ENCODE measurements around the gene SOX9. TPM values are rescaled to one million over a fixed set of nuclear protein-coding genes. Genes with fewer than 3 reads are reported as not detected.
A peak's percentile ranks its signal among the peaks of the same experiment; 100 is the strongest.
"Not testable (repeated sequence)": the region's sequence is repeated elsewhere in the genome, so short reads cannot be mapped to it uniquely, and the experiment has no call there.

The SOX9 gene
- total RNA-seq, 2 donors from 2014 or later, result not detected

- ATAC-seq, result no peak
- peaks cover 0 to 5% of the 10 kb centered on the region in 2 donors for H3K36me3 Mint-ChIP-seq
Observed at GRCh38 chr17:72137161-72137560, 16.3 kb downstream of the SOX9 start.

GRCh38 chr17:72139212-72139611, 18.4 kb downstream of the SOX9 start:
- H3K27ac Mint-ChIP-seq, result no peak overlapping the region
- DNase-seq (ENCODE audit: low spot score in 2 of 2), result no peak
- H3K36me3 Mint-ChIP-seq, result peaks cover 0 to 5% of the 10 kb centered on the region in 2 donors
- peaks cover 4 to 13% of the 10 kb centered on the region in 2 donors for H3K9me3 Mint-ChIP-seq
- no peak for ATAC-seq

More at GRCh38 chr17:72137161-72137560, 16.3 kb downstream of the SOX9 start:
- no peak overlapping the region for H3K27ac Mint-ChIP-seq
- no peak for DNase-seq (ENCODE audit: low spot score in 2 of 2)
- peaks cover 4 to 18% of the 10 kb centered on the region in 2 donors for H3K9me3 Mint-ChIP-seq

DNA sequence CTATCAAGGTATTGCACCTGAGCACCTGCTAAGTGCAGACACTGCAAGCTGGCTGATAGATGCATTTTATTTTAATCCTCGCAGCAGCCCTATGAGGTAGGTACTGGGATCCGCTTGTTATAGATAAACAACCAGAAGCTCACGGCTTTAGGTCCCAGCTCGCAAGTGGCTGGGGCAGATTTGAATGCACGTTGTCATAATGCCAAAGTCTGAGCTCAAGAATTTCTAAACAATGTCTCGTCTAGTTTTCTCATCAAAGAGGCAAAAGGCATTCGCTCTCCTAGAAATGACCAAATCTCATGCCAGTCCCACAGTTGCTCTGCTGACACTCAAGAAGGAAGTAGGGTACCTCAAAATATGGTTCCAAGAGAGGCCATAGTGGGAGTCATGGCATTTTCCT, 20.5 kb downstream of the SOX9 start:
- no peak overlapping the region for H3K27ac Mint-ChIP-seq
- H3K36me3 Mint-ChIP-seq, result peaks cover 0 to 9% of the 10 kb centered on the region in 2 donors
- no peak for ATAC-seq

GRCh38 chr17:72142097-72142496, 21.3 kb downstream of the SOX9 start:
- H3K27ac Mint-ChIP-seq; DNase-seq (ENCODE audit: low spot score in 2 of 2); ATAC-seq: not testable (repeated sequence)
- Mint-ChIP-seq H3K9me3 (peaks cover 12 to 16% of the 10 kb centered on the region in 2 donors), H3K36me3 (peaks cover 0 to 10% of the 10 kb centered on the region in 2 donors)

More for the DNA sequence above, 20.5 kb downstream of the SOX9 start:
- DNase-seq (ENCODE audit: low spot score in 2 of 2), result no peak
- peaks cover 8 to 14% of the 10 kb centered on the region in 2 donors for H3K9me3 Mint-ChIP-seq

GRCh38 chr17:72142614-72143013, 21.8 kb downstream of the SOX9 start:
- H3K27ac Mint-ChIP-seq, result no peak overlapping the region
- DNase-seq (ENCODE audit: low spot score in 2 of 2), result no peak
- peaks cover 0 to 10% of the 10 kb centered on the region in 2 donors for H3K36me3 Mint-ChIP-seq

DNA sequence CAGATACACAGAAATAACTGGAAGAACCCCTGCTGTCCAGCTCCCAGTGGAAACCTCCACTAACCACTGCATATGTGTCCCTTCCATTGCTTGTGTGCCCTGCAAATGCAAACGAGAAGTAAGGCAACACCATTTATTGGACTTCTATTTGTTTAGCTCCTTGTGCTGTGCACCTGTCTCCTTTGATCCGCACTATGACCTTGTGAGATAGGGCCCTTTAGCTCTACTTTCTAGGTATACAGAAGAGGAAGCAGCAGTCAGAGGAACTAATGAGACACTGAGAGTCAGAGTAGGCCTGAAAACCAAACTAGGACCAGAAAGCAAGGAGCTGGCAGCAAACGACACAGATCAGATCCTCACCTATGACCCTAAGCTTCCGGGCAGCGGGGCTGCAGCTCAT, 22.4 kb downstream of the SOX9 start:
- ATAC-seq, result no peak
- peaks cover 12 to 16% of the 10 kb centered on the region in 2 donors for H3K9me3 Mint-ChIP-seq
- no peak for DNase-seq (ENCODE audit: low spot score in 2 of 2)
- peaks cover 0 to 10% of the 10 kb centered on the region in 2 donors for H3K36me3 Mint-ChIP-seq
- H3K27ac Mint-ChIP-seq, result no peak overlapping the region

More at GRCh38 chr17:72142614-72143013, 21.8 kb downstream of the SOX9 start:
- H3K9me3 Mint-ChIP-seq, result peaks cover 12 to 16% of the 10 kb centered on the region in 2 donors
- no peak for ATAC-seq

- peaks cover 12 to 16% of the 10 kb centered on the region in 2 donors for H3K9me3 Mint-ChIP-seq
- ATAC-seq (no peak), DNase-seq (ENCODE audit: low spot score in 2 of 2) (no peak)
- H3K36me3 Mint-ChIP-seq, result peaks cover 0 to 10% of the 10 kb centered on the region in 2 donors
- H3K27ac Mint-ChIP-seq, result no peak overlapping the region
Observed at GRCh38 chr17:72144101-72144500, 23.3 kb downstream of the SOX9 start.

DNA sequence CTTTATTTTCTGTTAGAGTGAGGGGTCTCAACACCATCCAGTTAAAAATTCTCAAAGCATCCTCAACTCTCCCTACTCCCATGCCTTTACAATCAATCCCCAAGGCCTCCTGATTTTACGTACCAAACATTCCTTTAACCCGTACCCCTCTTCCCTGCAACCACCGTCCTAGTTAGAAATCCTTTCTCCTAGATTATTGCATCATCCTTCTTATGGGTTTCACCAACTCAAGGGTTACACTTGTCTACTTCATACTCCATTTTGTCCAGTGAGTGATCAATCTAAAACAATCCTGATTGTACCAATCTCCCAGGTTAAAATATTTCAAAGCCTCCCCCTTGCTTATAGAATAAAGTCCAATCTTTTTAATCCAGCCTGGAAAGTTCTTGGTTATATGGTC, 24.7 kb downstream of the SOX9 start:
- Mint-ChIP-seq H3K27ac (no peak overlapping the region), H3K36me3 (peaks cover 0 to 10% of the 10 kb centered on the region in 2 donors)

GRCh38 chr17:72145962-72146361, 25.1 kb downstream of the SOX9 start:
- H3K9me3 Mint-ChIP-seq, result peaks cover 11 to 12% of the 10 kb centered on the region in 2 donors
- peaks cover 0 to 10% of the 10 kb centered on the region in 2 donors for H3K36me3 Mint-ChIP-seq
- ATAC-seq (no peak), DNase-seq (ENCODE audit: low spot score in 2 of 2) (no peak)
- H3K27ac Mint-ChIP-seq, result no peak overlapping the region

More for the DNA sequence above, 24.7 kb downstream of the SOX9 start:
- peaks cover 12 to 13% of the 10 kb centered on the region in 2 donors for H3K9me3 Mint-ChIP-seq
- DNase-seq (ENCODE audit: low spot score in 2 of 2) (no peak), ATAC-seq (no peak)

- DNase-seq (ENCODE audit: low spot score in 2 of 2) (no peak), ATAC-seq (no peak)
- peaks cover 0 to 10% of the 10 kb centered on the region in 2 donors for H3K36me3 Mint-ChIP-seq
- no peak overlapping the region for H3K27ac Mint-ChIP-seq
- H3K9me3 Mint-ChIP-seq, result peaks cover 11 to 16% of the 10 kb centered on the region in 2 donors
Observed at GRCh38 chr17:72146371-72146770, 25.6 kb downstream of the SOX9 start.

DNA sequence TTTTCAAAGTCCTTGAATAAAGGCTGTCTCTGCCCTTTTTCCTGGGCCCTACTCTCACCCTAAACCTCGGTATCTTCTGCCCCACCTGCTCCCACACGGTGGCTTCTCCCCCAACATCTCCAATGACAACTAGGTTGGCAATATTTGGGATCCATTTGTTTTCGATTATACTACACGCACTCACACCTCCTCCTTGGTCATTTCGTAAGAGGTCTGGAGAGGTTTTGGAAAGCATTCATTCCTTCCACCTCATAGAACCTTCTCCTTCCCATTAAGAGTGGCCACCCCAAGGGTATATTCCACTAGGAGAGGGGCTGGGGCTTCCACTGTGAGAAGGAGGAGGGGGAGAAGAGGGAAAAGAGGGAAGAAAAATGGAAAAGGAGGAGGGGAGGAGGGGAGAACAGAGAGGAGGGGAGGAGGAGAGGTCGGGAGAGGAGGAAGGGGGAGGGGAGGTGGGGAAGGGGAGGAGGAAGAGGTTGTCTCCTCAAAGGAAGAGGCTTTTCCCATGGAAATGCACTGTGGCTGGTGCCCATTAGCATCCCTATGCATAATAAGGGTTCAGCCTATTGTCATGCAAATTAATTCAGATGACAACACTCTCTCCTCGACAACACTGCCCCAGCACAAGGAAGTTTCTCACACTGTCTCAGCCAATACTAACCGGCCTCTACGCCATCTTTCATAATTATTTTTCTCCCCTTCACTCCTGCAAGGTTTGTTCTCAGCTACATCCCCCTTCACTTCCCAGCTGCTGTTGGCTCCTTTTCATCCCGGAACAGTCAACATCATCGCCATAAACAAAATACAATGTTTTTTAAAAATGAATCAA, 30.0 kb downstream of the SOX9 start:
- Mint-ChIP-seq H3K27ac (peak overlapping the region in 1 of 2 donors; percentile 81), H3K9me3 (peaks cover 7 to 13% of the 10 kb centered on the region in 2 donors), H3K36me3 (peaks cover 0 to 6% of the 10 kb centered on the region in 2 donors)
- no peak for DNase-seq (ENCODE audit: low spot score in 2 of 2)
- no peak for ATAC-seq

DNA sequence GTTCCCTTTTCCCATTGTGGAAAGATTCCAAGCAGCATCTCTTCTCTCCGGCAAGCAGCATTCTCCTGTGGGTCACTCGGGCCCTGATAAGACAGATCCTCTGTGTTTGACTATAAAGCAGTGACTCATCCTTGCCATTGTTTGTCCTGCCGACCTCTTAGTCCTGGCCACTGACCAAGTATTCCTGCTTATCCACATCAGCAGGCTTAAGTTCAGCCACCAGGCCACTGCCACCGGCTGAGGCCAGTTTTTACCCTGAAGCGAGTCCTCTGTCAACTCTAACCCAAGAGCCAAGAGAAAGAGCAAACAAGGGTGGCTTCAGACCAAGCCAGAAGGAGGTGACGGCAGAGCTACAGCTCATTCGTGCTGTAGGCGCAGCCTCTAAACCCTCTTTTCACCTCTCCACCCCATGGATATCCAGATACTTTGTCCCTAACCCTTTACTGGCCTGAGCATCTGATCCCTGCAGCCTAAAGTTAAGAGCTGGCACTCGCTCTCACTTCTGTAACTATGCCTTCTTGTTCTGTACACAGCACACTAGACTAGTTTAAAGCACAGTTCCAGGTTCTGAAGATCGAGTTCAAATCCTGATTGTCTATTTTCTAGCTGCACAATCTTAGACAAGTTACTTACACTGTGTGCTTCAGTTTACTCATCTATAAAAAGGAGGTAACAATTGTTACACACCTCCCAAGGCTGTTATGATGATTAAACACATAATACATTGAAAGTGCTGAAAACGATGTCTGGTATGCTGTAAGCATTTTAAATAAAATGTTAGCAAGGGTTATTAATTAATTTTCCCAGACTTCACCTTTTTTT, 31.0 kb downstream of the SOX9 start:
- Mint-ChIP-seq H3K9me3 (peaks cover 0 to 5% of the 10 kb centered on the region in 2 donors), H3K27ac (no peak overlapping the region), H3K36me3 (no peaks in the 10 kb centered on the region)
- ATAC-seq, result no peak
- DNase-seq (ENCODE audit: low spot score in 2 of 2), result no peak

GRCh38 chr17:72152387-72152929, 31.6 kb downstream of the SOX9 start:
- Mint-ChIP-seq H3K9me3 (peaks cover 0 to 5% of the 10 kb centered on the region in 2 donors), H3K36me3 (no peaks in the 10 kb centered on the region), H3K27ac (no peak overlapping the region)

GRCh38 chr17:72158895-72159885, 38.4 kb downstream of the SOX9 start:
- Mint-ChIP-seq H3K27ac (no peak overlapping the region), H3K36me3 (peaks cover 0 to 13% of the 10 kb centered on the region in 2 donors), H3K9me3 (peaks cover 10 to 19% of the 10 kb centered on the region in 2 donors)
- ATAC-seq (no peak), DNase-seq (ENCODE audit: low spot score in 2 of 2) (no peak)

More at GRCh38 chr17:72152387-72152929, 31.6 kb downstream of the SOX9 start:
- DNase-seq (ENCODE audit: low spot score in 2 of 2) (no peak), ATAC-seq (no peak)

- ATAC-seq (no peak), DNase-seq (ENCODE audit: low spot score in 2 of 2) (no peak)
- Mint-ChIP-seq H3K9me3 (peaks cover 14 to 19% of the 10 kb centered on the region in 2 donors), H3K36me3 (peaks cover 0 to 18% of the 10 kb centered on the region in 2 donors), H3K27ac (no peak overlapping the region)
Observed at GRCh38 chr17:72162569-72162968, 41.7 kb downstream of the SOX9 start.

All from activated naive CD4-positive, alpha-beta T cell treated with anti-CD3 and anti-CD28 coated beads, Interleukin-2, amount 50 U/mL, for 72 hours (primary cell).